ENCODE results near the gene CD27.
A peak's percentile ranks its signal among the peaks of the same experiment; 100 is the strongest.

Gene CD27

DNA sequence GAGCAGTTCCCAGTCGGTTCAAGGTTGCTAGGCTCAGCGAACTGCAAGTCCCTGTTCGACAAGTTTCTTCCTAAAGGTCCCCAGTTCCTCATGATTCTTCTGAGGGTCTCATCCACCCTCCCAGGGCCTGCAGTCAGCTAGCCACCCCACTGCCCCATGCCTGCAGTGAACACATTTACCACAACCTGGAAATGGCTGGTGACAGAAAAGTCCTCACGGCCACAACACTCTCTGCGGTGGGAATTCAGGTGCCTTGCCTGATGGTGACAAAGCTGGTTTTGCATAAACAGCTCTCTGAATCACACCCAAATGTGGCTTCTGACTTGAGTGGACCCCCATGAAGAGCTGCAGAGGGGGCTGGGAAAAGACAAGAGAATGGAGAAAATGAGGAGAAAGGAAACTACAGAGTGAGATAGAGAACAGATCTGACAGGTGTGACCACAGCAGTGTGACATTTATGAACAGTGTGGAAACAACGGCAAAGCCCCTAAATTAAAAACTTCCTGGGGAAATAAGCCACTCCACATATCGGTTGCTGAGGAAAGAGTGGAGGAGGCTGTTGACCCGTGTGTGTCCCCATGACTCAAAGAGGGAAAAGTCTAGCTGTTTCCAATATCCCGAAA lies 1.3 kb upstream of the CD27 start:
- no peak overlapping the region for H3K4me3 ChIP-seq (ENCODE audit: low read length)
- DNase-seq (ENCODE audit: low read depth), result no peak

DNA sequence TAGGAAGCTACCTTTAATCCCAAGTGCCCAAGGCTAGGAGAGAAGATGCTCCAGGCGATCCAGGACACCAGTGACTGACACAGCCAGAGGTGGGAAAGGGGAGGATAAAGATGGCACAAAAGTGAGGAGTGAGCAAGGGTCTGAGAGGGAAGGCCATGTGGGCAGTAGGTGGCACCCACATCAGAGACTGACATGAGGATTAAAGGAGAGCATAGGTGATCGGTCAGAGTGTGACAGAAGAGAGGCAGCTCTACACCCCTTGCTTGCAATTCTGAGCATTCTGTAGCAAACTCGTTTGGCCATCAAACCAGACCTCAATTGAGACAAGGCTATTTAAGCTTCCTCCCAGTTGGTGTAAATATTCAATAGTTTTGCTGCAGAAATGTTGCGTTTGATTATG lies 724 bp upstream of the CD27 start:
- TF ChIP-seq, protein P1, sequence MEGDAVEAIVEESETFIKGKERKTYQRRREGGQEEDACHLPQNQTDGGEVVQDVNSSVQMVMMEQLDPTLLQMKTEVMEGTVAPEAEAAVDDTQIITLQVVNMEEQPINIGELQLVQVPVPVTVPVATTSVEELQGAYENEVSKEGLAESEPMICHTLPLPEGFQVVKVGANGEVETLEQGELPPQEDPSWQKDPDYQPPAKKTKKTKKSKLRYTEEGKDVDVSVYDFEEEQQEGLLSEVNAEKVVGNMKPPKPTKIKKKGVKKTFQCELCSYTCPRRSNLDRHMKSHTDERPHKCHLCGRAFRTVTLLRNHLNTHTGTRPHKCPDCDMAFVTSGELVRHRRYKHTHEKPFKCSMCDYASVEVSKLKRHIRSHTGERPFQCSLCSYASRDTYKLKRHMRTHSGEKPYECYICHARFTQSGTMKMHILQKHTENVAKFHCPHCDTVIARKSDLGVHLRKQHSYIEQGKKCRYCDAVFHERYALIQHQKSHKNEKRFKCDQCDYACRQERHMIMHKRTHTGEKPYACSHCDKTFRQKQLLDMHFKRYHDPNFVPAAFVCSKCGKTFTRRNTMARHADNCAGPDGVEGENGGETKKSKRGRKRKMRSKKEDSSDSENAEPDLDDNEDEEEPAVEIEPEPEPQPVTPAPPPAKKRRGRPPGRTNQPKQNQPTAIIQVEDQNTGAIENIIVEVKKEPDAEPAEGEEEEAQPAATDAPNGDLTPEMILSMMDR (conservative IDR thresholded peaks at IDR 0.05; ENCODE audit: low read depth, low read length), result no peak
- DNase-seq (ENCODE audit: low read depth), result no peak
- H3K4me3 ChIP-seq (ENCODE audit: low read length), result no peak overlapping the region

More for the DNA sequence above, 1.3 kb upstream of the CD27 start:
- TF ChIP-seq, protein P1 (conservative IDR thresholded peaks at IDR 0.05; ENCODE audit: low read depth, low read length), result no peak

DNA sequence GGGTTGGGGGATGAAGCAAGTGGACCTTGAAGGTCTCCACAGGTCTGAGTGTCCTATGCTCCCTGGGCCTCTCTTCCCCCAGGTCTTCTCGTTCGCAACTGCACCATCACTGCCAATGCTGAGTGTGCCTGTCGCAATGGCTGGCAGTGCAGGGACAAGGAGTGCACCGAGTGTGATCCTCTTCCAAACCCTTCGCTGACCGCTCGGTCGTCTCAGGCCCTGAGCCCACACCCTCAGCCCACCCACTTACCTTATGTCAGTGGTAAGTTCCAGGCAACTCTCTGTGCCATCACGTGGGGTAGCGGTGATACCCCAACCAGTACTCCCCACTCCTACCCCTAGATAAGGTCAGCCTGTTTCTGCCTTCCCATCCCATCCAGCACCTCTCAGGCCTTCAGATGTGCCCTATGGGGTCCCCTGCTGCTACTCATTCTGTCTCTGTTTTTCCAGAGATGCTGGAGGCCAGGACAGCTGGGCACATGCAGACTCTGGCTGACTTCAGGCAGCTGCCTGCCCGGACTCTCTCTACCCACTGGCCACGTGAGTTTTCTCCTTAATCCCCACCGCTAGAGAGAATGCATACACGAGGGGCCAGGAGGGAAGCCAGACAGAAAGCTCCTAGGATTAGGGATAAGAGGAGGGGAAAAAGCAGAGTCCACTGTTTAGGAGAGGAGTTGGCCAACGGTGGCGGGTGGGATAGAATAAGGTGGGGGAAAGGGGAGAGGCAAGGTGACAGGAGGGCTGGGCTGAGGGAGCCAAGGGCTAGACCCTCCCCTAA lies 5.5 kb downstream of the CD27 start:
- peak; percentile 58 for DNase-seq (ENCODE audit: low read depth)
- peak overlapping the region; percentile 39 for H3K4me3 ChIP-seq (ENCODE audit: low read length)
- TF ChIP-seq, protein P1 (conservative IDR thresholded peaks at IDR 0.05; ENCODE audit: low read depth, low read length), result no peak

DNA sequence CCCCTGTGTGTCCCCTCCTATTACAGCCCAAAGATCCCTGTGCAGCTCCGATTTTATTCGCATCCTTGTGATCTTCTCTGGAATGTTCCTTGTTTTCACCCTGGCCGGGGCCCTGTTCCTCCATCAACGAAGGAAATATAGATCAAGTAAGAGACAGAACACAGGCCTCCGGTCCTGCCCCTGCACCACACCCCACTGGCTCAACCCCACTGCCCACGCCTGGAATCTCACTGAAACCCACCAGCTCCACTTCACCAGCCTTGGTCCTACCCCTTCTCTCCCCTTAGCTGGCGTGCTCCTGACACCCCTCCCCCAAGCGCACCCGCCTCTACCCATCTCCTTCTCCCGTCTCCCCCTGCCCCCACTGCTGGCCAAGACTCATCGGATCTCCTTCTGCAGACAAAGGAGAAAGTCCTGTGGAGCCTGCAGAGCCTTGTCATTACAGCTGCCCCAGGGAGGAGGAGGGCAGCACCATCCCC lies 6.2 kb downstream of the CD27 start:
- TF ChIP-seq, protein P1 (conservative IDR thresholded peaks at IDR 0.05; ENCODE audit: low read depth, low read length), result no peak

DNA sequence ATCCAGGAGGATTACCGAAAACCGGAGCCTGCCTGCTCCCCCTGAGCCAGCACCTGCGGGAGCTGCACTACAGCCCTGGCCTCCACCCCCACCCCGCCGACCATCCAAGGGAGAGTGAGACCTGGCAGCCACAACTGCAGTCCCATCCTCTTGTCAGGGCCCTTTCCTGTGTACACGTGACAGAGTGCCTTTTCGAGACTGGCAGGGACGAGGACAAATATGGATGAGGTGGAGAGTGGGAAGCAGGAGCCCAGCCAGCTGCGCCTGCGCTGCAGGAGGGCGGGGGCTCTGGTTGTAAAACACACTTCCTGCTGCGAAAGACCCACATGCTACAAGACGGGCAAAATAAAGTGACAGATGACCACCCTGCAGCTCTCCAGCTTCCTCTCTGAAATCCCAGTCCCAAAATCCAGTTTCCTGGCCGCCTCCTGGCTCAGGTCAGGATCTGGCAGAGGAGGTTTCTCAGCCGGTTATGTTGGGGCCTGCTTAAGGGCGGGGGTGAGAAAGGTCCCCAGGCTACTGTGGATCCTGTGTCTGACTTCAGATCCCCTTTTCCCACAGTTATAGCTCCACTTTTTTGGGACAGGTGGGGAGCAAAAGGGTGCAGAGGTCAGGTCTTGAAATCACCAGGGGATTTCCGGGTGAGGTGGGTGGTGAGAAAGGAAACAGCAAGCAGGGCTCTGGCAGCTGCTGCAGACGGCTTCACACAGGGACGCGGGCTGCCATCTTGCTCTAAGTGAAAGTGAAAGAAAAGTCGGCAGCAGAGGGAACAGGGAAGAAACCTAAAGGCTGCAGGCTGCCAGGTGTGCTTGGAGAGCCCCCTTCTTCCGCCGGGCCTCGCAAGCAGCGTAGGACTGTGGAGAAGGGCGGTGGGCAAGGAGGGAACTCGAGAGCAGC lies 6.8 kb downstream of the CD27 start, which contains the start of gene TAPBPL:
TAPBPL (plus strand) TSS at position 695 of the 897 bp plus-strand sequence. CDS start 207 bp downstream, outside the sequence.
- TF ChIP-seq, protein P1 (conservative IDR thresholded peaks at IDR 0.05; ENCODE audit: low read depth, low read length), result no peak

More for the DNA sequence above, 6.2 kb downstream of the CD27 start:
- DNase-seq (ENCODE audit: low read depth), result no peak
- peak overlapping the region; percentile 39 for H3K4me3 ChIP-seq (ENCODE audit: low read length)

DNA sequence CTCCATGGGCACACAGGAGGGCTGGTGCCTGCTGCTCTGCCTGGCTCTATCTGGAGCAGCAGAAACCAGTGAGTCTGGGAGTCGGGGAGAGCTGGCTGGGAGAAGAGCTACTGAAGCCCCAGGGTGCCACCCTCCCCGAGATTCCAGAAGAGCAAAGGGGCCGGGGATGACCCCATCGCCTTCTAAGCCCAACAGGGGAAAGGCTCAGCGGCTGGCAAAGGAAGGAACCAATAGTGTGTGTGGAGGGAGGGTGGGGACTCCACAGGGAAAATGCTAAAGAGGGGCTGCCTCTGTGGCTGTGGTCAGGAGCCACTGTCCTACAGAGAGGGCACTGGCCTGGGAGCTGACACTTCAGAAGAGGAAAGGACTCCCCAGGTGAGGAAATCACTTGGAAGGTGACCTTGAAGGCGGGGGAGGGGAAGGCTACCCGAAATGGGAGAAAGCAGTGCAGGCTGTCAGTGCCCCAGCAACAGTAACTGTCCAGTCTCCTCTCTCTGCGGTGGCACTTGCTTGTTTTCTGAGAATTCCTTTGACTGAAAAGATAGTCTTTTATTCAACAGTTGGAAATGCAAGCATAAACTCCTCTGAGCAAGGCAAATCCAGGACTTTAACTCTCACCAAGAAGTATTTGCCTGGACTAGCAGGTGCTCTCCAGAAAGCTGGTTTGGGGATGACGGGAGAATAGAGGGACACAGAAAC lies 7.6 kb downstream of the CD27 start:
- TF ChIP-seq, protein P1 (conservative IDR thresholded peaks at IDR 0.05; ENCODE audit: low read depth, low read length), result no peak
- H3K4me3 ChIP-seq (ENCODE audit: low read length), result peak overlapping the region; percentile 34
- no peak for DNase-seq (ENCODE audit: low read depth)

More for the DNA sequence above, 6.8 kb downstream of the CD27 start, which contains the start of gene TAPBPL:
- peak within 1 kb of the TSS; percentile 39 for H3K4me3 ChIP-seq (ENCODE audit: low read length)
- DNase-seq (ENCODE audit: low read depth), result no peak
